Esophagus muscularis mucosa (tissue), 4 donors: ENCODE results near the gene TNK2.

Source experiments
- CTCF ChIP-seq, 3 experiments: fragments of 200-600 bp in 2 of 3; fragments of 450-650 bp in 1 of 3; sonication (generic) in 2 of 3; IDR thresholded peaks; one replicate each; pipeline ENCODE4 v1.5.1; 2017 to 2019; ENCODE audit warnings: antibody characterized with exemption in 3 of 3, mild to moderate bottlenecking in 2 of 3, moderate library complexity in 1 of 3
- EP300 ChIP-seq: sonication (generic); formaldehyde crosslinking; IDR thresholded peaks from one replicate; pipeline ENCODE4 v1.6.1; 2017; ENCODE audit warnings: antibody characterized with exemption
- POLR2A ChIP-seq: fragments of 450-650 bp; IDR thresholded peaks from one replicate; pipeline ENCODE4 v1.6.1; 2017; ENCODE audit warnings: antibody characterized with exemption, moderate library complexity, mild to moderate bottlenecking, low read depth
- POLR2AphosphoS5 ChIP-seq, 2 donors: sonication (generic); formaldehyde crosslinking; IDR thresholded peaks; one replicate each; pipeline ENCODE4 v1.6.1; 2017; ENCODE audit warnings: antibody characterized with exemption in 2 of 2

- TF ChIP-seq CTCF (IDR thresholded peaks at IDR 0.05) (no peak), EP300 (no peak), POLR2A (no peak), POLR2AphosphoS5 (IDR thresholded peaks at IDR 0.05) (no peak)
These were observed 21.1 kb upstream of the TNK2 start for GRCh38 chr3:195929452-195929851.
